HG02798 (cell line): Measurements from ENCODE around the gene GDF15.

Experiments used
- ATAC-seq: cut with Tn5 transposase; IDR thresholded peaks from one replicate; pipeline ENCODE4 v1.9.1; 2021; ENCODE audit warnings: mild to moderate bottlenecking; ENCODE audit not compliant: unreplicated experiment, poor library complexity

The GDF15 gene

DNA sequence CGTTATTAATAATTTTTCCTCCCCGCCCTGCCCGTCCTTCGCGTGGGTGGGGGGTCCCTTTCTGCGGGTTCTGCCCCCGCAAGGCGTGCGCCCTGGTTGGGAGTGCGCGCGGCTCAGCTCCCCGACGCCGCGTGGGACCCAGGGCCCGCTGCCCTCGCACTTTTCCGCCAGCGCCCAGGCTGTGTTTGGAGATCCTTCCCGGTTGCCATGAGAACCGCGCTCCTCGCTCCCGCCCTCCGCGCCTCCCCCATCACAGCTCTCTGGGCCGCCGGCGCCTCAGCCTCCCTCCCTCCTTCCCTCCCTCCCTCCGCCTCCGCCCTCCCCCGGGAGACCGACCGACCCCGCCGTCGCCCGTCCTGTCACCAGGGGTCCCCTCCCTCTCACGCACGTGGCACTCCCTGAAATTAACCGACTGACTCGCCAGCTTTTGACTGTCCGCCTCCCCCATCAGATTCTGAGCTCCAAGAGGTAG, 30.9 kb downstream of the GDF15 start:
- no peak for ATAC-seq

DNA sequence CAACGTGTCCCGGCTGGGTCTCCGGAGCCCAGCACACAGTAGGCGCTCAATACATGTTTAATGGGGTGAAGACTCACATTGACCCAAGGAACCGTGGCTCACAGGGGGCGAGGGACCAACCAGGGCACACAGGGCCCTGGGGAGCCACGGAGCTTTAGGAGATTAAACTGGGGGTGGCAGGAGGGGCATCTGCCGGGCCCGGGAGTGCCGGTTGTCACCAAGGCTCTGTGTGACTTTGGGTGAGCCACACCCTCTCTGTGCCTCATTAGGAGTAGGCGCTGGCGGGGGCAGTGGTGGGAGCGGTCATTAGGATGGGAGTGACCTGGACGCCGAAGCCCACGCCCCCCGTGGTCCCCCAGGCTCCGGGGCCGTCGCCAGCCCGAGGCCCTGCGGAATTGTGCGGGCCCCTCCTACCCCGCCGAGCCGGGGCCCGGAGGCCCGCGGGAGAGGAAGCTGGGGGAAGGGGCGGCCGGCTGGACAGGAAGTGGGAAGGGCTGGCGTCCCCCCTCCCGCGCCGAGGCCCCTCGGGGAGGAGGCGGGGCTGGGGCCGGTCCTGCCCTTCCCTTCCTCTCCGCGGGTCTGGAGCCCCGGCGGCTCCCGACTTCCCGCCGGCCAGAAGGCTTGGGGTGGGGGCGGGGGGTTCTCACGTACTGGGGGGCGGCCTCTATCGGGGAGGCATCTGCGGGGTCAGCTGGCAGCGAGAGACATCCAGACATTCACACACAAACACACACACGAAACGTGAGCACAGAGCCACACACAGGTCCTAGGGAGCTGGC, 31.5 kb downstream of the GDF15 start:
- ATAC-seq: no peak

DNA sequence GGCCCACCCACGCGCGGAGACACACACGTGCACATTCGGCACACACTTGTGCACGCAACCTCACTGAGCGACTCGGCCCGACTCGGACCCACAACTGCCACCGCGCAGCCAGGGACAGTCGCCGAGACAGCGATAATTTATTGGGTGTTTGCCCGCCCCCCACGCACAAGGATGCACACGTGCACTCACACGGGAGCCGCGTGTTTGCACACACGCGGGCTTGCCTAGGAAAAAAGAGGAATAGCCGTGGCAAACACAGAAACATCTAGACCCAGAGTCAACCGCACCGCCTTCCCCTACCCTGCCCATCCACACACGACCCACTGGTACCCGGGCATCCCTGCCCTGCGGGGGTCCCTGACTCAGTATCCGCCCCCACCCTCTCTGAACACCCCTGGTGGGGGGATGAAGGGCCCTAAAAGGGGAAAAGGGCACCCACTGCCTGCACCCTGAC, 32.1 kb downstream of the GDF15 start:
- no peak for ATAC-seq

- ATAC-seq: no peak
Observed at GRCh38 chr19:18418483-18419194, 32.7 kb downstream of the GDF15 start.

DNA sequence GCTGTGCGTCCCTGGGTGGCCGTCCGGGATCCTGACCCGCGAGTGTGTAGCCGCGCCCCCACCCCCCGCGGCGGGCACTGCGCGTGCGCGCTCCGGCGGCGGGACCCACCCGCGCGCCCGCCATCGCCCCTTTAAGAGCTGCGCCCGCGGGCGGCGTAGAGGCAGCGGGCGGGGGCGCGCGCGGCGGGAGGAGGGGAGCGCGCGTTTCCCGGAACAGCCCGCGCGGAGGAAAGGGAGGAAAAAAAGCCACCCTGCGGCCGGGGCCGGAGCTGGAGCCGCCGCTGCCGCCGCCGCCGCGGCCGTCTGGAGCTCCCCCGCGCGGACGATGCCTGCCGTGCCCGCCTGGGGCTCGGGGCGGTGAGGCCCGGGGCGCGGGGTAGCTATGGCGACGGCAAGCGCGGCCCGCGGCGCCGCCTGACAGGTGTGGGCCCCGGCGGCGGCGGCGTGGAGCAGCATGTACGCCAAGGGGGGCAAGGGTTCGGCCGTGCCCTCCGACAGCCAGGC, 33.3 kb downstream of the GDF15 start, which contains the start of gene SSBP4:
TSS of gene SSBP4 (plus strand) at position 204 of the 504 bp plus-strand sequence. CDS start at position 455, 251 bp downstream.
- ATAC-seq: peak; percentile 63

DNA sequence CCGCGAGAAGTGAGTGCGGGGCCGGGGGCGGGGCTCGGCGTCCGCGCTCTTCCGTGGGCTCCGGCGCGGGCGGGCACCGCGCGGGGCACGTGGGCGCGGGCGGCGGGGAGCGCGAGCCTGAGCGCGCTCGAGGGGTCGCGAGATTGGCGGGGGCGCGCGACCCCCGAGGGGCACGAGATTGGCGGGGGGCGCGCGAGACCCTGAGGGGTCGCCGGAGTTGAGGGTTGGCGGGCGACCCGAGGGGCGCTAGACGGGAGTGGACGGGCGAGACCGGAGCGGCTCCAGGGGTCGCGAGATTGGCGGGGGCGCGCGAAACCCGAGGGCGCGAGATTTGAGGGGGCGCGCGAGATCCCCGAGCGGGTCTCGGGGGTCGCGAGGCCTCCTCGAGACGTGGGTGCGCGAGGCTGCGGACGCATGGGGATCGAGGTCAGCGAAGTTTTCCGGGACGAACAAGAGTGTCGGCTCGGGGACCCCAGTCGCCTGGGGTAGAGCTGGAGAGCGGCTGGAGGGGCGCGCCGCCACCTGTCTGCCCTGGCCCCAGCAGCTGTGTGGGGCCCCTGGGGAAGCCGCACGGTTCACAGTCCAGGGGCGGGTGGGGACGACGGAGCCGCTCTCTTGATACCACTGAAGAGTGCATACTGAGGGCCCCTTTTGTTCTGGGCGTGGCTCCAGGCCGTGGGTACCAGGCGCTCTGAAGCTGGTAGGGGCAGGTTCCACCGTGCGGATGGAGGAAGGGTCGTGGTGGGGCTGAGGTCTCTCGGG, 33.9 kb downstream of the GDF15 start:
- no peak for ATAC-seq

GRCh38 chr19:18420930-18421329, 35.0 kb downstream of the GDF15 start:
- ATAC-seq: no peak

GRCh38 chr19:18421371-18421959, 35.5 kb downstream of the GDF15 start:
- ATAC-seq: no peak

- no peak for ATAC-seq
Observed at GRCh38 chr19:18422530-18423191, 36.7 kb downstream of the GDF15 start.

- no peak for ATAC-seq
Observed at GRCh38 chr19:18423258-18424020, 37.5 kb downstream of the GDF15 start.

DNA sequence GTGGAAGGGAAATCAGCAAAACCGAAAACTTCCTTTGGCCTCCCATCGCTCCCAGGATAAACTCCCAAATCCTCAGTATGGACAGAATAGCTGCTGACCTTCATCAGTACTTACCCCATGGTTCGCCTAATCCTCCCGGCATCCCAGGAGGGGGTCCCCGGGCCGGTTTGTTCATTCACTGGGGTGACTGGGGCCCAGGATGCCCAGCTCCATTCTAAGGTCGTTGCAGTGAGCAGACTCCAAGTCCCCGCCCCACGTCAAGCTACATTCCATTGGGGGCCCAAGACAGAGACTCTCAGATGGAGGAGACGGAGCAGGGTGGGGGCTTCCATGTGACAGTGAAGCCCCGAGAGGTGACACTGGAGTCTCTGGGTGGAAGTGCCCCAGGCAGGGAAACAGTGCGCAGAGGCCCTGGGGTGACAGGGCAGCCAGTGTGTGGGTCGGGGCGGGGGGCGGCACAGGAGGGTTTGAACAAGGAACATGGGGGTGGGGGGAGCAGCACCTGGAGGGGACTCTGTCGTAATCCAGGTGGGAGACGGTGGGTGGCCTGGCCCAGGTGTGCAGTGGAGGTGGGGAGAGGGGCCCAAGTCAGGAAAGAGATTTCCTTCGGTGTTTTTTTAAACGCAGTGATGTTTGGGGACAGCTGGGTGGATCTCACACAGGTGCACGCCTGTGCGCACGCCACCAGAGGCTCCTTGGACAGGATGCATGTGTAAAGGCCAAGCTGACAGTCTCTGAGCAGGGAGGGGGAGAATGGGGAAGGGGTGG, 38.3 kb downstream of the GDF15 start:
- no peak for ATAC-seq

- no peak for ATAC-seq
Observed at GRCh38 chr19:18424890-18425514, 39.0 kb downstream of the GDF15 start.

GRCh38 chr19:18425515-18426415, 39.8 kb downstream of the GDF15 start:
- no peak for ATAC-seq

DNA sequence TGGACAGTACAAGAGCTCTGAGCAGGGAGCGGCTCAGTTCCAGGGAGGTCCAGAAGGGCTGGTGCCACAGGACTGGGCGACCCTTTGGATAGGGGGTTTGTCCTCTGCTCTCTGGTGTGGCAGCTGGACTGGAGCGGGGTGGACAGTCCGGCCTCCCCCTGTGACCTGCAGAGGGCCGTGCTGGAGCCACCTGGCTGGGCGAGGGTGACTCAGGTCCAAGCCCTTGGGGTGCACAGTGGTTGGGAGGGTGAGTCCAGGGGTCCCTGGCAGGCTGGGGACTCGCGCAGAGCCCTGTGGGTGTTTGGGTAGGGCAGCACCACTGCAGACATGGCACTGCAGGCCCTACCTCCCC, 40.4 kb downstream of the GDF15 start:
- ATAC-seq: no peak

DNA sequence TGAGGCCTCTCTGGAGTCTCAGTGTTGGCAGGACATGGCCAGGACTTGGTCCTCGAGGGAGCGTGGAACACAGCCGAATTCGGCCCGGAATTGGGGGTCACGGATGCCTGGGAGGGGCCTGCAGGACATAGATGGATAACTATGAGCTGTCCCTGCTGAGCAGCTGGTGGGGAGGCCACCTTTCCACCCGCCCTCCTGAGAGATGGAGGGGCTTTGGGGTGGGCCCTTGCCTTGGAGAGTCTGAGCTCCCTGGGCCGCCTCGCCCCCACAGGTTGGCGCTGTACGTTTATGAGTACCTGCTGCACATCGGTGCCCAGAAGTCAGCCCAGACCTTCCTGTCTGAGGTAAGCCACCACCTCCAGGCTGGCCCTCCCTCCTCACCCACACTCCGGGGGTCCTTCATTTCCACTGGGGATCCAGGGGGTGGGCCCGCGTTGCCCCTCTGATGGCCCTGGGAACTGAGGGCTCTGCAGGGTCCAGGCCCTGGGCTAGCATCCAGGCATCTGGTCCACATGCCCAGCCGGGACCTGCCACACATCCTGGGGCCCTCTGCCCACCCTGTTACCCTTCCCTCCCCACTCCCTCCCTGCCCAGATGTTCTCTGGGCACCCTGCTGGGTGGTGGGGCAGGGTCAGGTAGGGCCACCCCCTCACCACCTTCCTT, 41.3 kb downstream of the GDF15 start:
- no peak for ATAC-seq

DNA sequence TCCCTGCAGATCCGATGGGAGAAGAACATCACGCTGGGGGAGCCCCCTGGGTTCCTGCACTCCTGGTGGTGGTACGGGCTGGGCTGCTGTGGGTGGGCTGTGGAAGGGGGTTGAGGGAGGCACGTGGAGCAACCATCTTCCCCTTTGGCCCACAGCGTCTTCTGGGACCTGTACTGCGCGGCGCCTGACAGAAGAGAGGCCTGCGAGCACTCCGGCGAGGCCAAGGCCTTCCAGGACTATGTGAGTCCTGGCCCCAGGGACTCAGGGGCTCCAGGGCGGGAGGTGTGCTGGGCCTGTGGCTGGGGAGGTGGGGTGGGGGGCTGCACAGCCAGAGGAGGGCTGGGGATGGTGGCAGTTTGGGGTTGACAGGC, 41.8 kb downstream of the GDF15 start:
- ATAC-seq: no peak
